GM10266 (cell line): Measurements from ENCODE around the gene C17orf50.

Source experiments
- DNase-seq: peaks from one replicate; pipeline ENCODE4 v3.0.0; 2012; ENCODE audit errors: extremely low spot score
- CTCF ChIP-seq: IDR thresholded peaks from 2 replicates; pipeline ENCODE4 v1.5.1; 2012; ENCODE audit warnings: mild to moderate bottlenecking, low read depth; ENCODE audit not compliant: control insufficient read depth, insufficient read depth; ENCODE audit errors: missing control alignments

C17orf50 gene

GRCh38 chr17:35808962-35809854 is 48.5 kb downstream of the C17orf50 start, which contains the start of gene TAF15:
Gene TAF15 (plus strand): TSS chr17:35809484. CDS start chr17:35809570, 86 bp downstream.
- DNase-seq = peak; percentile 94
- peak; percentile 80 for TF ChIP-seq CTCF

- DNase-seq = no peak
- no peak for TF ChIP-seq CTCF
These were observed 49.3 kb downstream of the C17orf50 start for GRCh38 chr17:35809855-35810461.

GRCh38 chr17:35811759-35812158 is 51.1 kb downstream of the C17orf50 start:
- no peak for TF ChIP-seq CTCF
- DNase-seq = no peak

GRCh38 chr17:35812456-35812855 is 51.8 kb downstream of the C17orf50 start:
- no peak for TF ChIP-seq CTCF
- DNase-seq = no peak
